PC-9 (cell line): ENCODE measurements around the gene PLEKHA7. TPM values are rescaled to one million over a fixed set of nuclear protein-coding genes. Genes with fewer than 3 reads are reported as not detected.

ENCODE experiments used
- BruUV-seq: library from RNA; stranded (reverse); fragments of 400-500 nt; replicated peaks from 2 replicates; lab custom pipeline; 2021; lab: Mats Ljungman, UMichigan
- CTCF ChIA-PET: fragments of 300-600 bp; sonication (Branson Sonifier 250); formaldehyde crosslinking; loops from one replicate; lab custom pipeline; 2022; ENCODE audit warnings: antibody characterized with exemption; lab: Charles Lee
- POLR2A ChIA-PET: fragments of 300-600 bp; sonication (Branson Sonifier 250); formaldehyde crosslinking; loops from one replicate; lab custom pipeline; 2022; ENCODE audit warnings: antibody characterized with exemption; ENCODE audit not compliant: unreplicated experiment; lab: Charles Lee
- DNase-seq, 2 experiments: peaks; one replicate each; pipeline versions ENCODE4 v3.0.0 to v3.0.0-alpha.2; 2015 to 2022; ENCODE audit warnings: mixed read lengths in 1 of 2
- H2AFZ ChIP-seq: fragments of 200-600 bp; sonication (generic); 2 replicates; pipeline ENCODE4 v1.8.1; 2017; ENCODE audit warnings: antibody characterized with exemption
- H3F3A ChIP-seq: fragments of 200-600 bp; sonication (generic); 2 replicates; pipeline ENCODE4 v1.8.1; 2017; ENCODE audit warnings: antibody characterized with exemption, mild to moderate bottlenecking, low read depth; ENCODE audit not compliant: insufficient read depth
- H3K27ac ChIP-seq: fragments of 200-600 bp; sonication (generic); 2 replicates; pipeline ENCODE4 v1.6.1; 2016; ENCODE audit warnings: mixed run types
- H3K27me3 ChIP-seq: fragments of 200-600 bp; sonication (generic); 2 replicates; pipeline ENCODE4 v1.6.1; 2016; ENCODE audit warnings: low read depth, mixed run types; ENCODE audit not compliant: insufficient read depth
- H3K36me3 ChIP-seq: fragments of 200-600 bp; sonication (generic); 2 replicates; pipeline ENCODE4 v1.6.1; 2016; ENCODE audit warnings: low read depth, mixed run types
- H3K4me1 ChIP-seq: fragments of 200-600 bp; sonication (generic); replicated peaks from 2 replicates; pipeline ENCODE4 v1.6.1; 2016; ENCODE audit warnings: mixed run types; ENCODE audit not compliant: insufficient read depth
- H3K4me2 ChIP-seq: fragments of 200-600 bp; sonication (generic); 2 replicates; pipeline ENCODE4 v1.6.1; 2017; ENCODE audit warnings: mixed run types
- H3K4me3 ChIP-seq: fragments of 200-600 bp; sonication (generic); 2 replicates; pipeline ENCODE4 v1.6.1; 2016; ENCODE audit warnings: mixed run types
- H3K79me2 ChIP-seq: fragments of 200-600 bp; sonication (generic); 2 replicates; pipeline ENCODE4 v1.6.1; 2017; ENCODE audit warnings: low read depth, mixed run types
- H3K9me2 ChIP-seq: fragments of 200-600 bp; sonication (generic); 2 replicates; pipeline ENCODE4 v1.8.1; 2017; ENCODE audit warnings: mild to moderate bottlenecking; ENCODE audit not compliant: insufficient read depth
- H3K9me3 ChIP-seq: fragments of 200-600 bp; sonication (generic); 2 replicates; pipeline ENCODE4 v1.8.1; 2016; ENCODE audit warnings: low read depth; ENCODE audit not compliant: insufficient read depth
- H4K20me1 ChIP-seq: fragments of 200-600 bp; sonication (generic); 2 replicates; pipeline ENCODE4 v1.8.1; 2017; ENCODE audit not compliant: insufficient read depth
- EZH2 ChIP-seq: fragments of 200-600 bp; sonication (generic); IDR thresholded peaks from 2 replicates; pipeline ENCODE4 v1.8.0; 2017; ENCODE audit warnings: antibody characterized with exemption, low read depth
- intact Hi-C: fragments of 100-400 bp; cut with micrococcal nuclease; formaldehyde crosslinking; loops from one replicate; pipeline ENCODE4 v1.10.0; 2022; ENCODE audit not compliant: unreplicated experiment
- total RNA-seq: library from RNA; stranded (reverse); gene quantifications from 2 replicates; pipeline ENCODE4 v1.2.3, GENCODE V29; 2021
- TF ChIP-seq, protein P1 (sequence below): fragments of 200-600 bp; sonication (generic); conservative IDR thresholded peaks from 2 replicates; pipeline ENCODE4 v1.6.1; 2017; ENCODE audit warnings: mixed run types, antibody characterized with exemption, mild to moderate bottlenecking, moderate library complexity

The PLEKHA7 gene
- total RNA-seq, 1 experiment from 2014 or later, result 26.9 TPM

GRCh38 chr11:16844268-16844771 is 169.9 kb downstream of the PLEKHA7 start:
- Histone ChIP-seq H3K27ac (no peak overlapping the region), H2AFZ (no peak overlapping the region), H3K9me3 (no peaks in the 10 kb centered on the region), H3K4me3 (no peak overlapping the region), H3K36me3 (no peaks in the 10 kb centered on the region), H4K20me1 (no peaks in the 10 kb centered on the region), H3K79me2 (no peaks in the 10 kb centered on the region), H3K9me2 (no peaks in the 10 kb centered on the region), H3K4me1 (no peaks in the 10 kb centered on the region), H3K27me3 (no peaks in the 10 kb centered on the region), H3K4me2 (no peak overlapping the region), H3F3A (no peaks in the 10 kb centered on the region)
- no peak for DNase-seq
- ChIA-PET CTCF (no interaction called here), POLR2A (no interaction called here)
- no TSS peak for BruUV-seq
- TF ChIP-seq, protein P1, sequence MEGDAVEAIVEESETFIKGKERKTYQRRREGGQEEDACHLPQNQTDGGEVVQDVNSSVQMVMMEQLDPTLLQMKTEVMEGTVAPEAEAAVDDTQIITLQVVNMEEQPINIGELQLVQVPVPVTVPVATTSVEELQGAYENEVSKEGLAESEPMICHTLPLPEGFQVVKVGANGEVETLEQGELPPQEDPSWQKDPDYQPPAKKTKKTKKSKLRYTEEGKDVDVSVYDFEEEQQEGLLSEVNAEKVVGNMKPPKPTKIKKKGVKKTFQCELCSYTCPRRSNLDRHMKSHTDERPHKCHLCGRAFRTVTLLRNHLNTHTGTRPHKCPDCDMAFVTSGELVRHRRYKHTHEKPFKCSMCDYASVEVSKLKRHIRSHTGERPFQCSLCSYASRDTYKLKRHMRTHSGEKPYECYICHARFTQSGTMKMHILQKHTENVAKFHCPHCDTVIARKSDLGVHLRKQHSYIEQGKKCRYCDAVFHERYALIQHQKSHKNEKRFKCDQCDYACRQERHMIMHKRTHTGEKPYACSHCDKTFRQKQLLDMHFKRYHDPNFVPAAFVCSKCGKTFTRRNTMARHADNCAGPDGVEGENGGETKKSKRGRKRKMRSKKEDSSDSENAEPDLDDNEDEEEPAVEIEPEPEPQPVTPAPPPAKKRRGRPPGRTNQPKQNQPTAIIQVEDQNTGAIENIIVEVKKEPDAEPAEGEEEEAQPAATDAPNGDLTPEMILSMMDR, result no peak
- intact Hi-C loops, result no loop called here

GRCh38 chr11:16843294-16843693 is 170.9 kb downstream of the PLEKHA7 start:
- Histone ChIP-seq H3K36me3 (no peaks in the 10 kb centered on the region), H3K4me2 (no peak overlapping the region), H3K27ac (no peak overlapping the region), H3K4me3 (no peak overlapping the region), H3K79me2 (no peaks in the 10 kb centered on the region), H3K9me2 (no peaks in the 10 kb centered on the region), H4K20me1 (no peaks in the 10 kb centered on the region), H3K27me3 (no peaks in the 10 kb centered on the region), H2AFZ (no peak overlapping the region), H3K4me1 (no peaks in the 10 kb centered on the region), H3F3A (no peaks in the 10 kb centered on the region), H3K9me3 (no peaks in the 10 kb centered on the region)
- ChIA-PET POLR2A (no interaction called here), CTCF (no interaction called here)
- DNase-seq, result no peak
- intact Hi-C loops, result no loop called here
- no TSS peak for BruUV-seq
- TF ChIP-seq, protein P1, result no peak
- TF ChIP-seq EZH2, result no peak

DNA sequence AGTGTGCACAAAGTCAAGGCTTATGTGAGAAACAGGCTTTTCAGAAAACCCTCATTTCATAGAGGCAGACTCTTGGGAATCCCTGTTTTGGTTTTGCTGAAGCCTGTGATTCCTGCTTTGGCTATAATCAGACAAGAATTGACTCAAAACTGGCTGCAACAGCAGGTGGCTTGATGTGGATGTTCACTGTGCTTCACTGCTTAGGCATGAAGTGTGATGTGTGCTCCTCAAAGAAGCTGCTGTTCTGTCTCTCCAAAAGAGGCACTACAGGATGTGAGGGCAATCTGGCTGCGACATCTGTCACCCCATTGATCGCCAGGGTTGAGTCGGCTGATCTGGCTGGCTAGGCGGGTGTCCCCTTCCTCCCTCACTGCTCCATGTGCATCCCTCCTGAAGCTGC is 172.2 kb downstream of the PLEKHA7 start:
- no peak overlapping the region for H3K4me2 ChIP-seq
- H3K4me3 ChIP-seq, result no peak overlapping the region
- CTCF ChIA-PET, result no interaction called here
- H3K27ac ChIP-seq, result no peak overlapping the region
- intact Hi-C loops, result no loop called here
- no peaks in the 10 kb centered on the region for H3K9me3 ChIP-seq
- H4K20me1 ChIP-seq, result no peaks in the 10 kb centered on the region
- no peaks in the 10 kb centered on the region for H3K9me2 ChIP-seq
- H3K79me2 ChIP-seq, result no peaks in the 10 kb centered on the region
- no TSS peak for BruUV-seq
- H3K36me3 ChIP-seq, result no peaks in the 10 kb centered on the region
- no peaks in the 10 kb centered on the region for H3K27me3 ChIP-seq
- POLR2A ChIA-PET, result no interaction called here
- H2AFZ ChIP-seq, result no peak overlapping the region
- no peaks in the 10 kb centered on the region for H3K4me1 ChIP-seq
- no peak for DNase-seq
- H3F3A ChIP-seq, result no peaks in the 10 kb centered on the region
- TF ChIP-seq, protein P1, result no peak
- no peak for TF ChIP-seq EZH2
